Inferior parietal cortex (tissue), 1 donor: ENCODE data around the gene PDE4C.
A peak's percentile ranks its signal among the peaks of the same experiment; 100 is the strongest.
"Not testable (repeated sequence)": the region's sequence is repeated elsewhere in the genome, so short reads cannot be mapped to it uniquely, and the experiment has no call there.

Experiments used
- DNase-seq: peaks from one replicate; pipeline ENCODE4 v3.0.0-alpha.2; 2016; ENCODE audit errors: extremely low spot score

The PDE4C gene

GRCh38 chr19:18223860-18224524, 2.2 kb downstream of the PDE4C start:
- peak; percentile 27 for DNase-seq

DNA sequence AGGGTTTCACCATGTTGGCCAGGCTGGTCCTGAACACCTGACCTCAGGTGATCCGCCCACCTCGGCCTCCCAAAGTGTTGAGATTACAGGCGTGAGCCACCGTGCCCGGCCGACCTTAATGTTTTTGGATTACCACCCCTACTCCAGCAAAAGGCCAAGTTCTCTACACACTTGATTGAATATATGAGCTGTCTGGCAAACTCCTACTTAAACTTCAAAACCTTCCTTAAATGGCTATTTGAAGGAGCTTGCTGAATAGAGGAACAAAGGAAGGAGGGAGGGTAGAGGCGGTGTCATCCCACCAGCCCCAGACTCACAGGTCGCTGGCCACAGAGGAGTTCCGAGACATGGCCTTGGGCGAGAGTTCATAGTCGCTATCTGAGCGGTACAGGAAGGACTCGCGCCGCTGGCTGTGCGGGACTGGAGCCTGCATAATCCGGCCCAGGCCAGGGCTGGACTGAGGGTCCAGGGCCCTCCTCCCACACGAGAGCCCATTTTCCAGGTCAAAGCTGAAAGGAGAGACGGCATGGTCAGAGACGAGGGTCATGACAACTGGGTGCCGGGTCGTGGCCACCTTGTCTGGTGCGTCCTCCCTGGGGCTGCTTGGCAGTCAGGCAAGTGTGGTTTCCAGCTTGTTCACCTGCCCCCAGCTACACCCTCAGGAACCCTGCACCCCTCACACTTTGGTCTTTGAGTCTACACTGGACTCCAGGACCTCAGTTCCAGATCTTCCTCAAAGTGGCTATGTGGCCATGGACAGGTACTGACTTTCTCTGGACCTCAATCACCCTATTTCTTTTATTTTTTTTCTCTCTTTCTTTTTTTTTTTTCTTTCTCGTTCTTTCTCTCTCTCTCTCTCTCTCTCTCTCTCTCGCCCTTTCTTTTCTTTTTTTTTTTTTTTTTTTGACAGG, 4.2 kb downstream of the PDE4C start:
- DNase-seq, result no peak

GRCh38 chr19:18220632-18221275, 5.5 kb downstream of the PDE4C start:
- no peak for DNase-seq

- DNase-seq, result no peak
These were observed 6.2 kb downstream of the PDE4C start for GRCh38 chr19:18219911-18220631.

DNA sequence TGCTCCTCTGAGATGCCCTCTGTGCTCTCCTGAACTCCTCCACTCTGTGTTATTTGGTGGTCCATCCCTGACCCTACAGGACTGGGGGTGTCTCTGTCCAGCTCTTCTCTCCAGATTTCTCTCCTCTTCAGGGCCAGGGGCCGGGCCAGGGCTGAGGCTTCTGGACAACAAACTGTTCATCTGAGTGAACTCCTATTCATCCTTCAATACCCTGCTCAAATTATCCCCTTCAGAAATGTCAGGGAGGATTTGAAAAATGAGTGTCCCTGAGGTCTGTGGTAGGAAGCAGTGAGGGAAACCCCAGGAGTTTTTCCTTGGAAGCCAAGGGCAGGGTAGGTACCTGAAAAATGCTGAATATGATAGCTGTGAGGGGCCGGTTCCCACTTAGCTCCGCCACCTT, 7.6 kb downstream of the PDE4C start:
- no peak for DNase-seq

GRCh38 chr19:18218159-18218558, 8.1 kb downstream of the PDE4C start:
- DNase-seq, result no peak

GRCh38 chr19:18216789-18217188, 9.4 kb downstream of the PDE4C start:
- DNase-seq, result no peak

GRCh38 chr19:18214779-18215433, 11.3 kb downstream of the PDE4C start:
- no peak for DNase-seq

DNA sequence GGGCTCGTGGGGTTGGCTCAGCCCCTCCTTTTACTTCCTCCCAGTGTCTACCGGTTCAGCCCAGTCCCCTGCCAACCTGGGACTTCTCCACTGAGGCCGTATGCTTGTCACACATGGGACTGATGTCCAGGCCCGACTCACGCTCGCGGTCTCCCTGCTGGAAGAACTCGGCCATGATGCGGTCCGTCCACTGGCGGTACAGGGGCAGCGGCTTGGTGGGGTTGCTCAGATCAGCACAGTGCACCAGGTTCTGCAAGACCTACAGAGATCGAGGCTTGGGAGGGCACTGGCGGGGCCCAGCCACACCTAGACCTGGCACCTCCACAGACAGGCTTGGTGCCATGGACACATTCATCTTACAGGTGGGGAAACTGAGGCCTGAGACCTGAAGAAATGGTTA, 14.6 kb downstream of the PDE4C start:
- DNase-seq, result no peak

GRCh38 chr19:18209912-18210311, 16.3 kb downstream of the PDE4C start:
- DNase-seq, result not testable (repeated sequence)

- DNase-seq, result no peak
These were observed 17.9 kb downstream of the PDE4C start for GRCh38 chr19:18208098-18208951.

GRCh38 chr19:18206018-18206417, 20.2 kb downstream of the PDE4C start:
- DNase-seq, result no peak

DNA sequence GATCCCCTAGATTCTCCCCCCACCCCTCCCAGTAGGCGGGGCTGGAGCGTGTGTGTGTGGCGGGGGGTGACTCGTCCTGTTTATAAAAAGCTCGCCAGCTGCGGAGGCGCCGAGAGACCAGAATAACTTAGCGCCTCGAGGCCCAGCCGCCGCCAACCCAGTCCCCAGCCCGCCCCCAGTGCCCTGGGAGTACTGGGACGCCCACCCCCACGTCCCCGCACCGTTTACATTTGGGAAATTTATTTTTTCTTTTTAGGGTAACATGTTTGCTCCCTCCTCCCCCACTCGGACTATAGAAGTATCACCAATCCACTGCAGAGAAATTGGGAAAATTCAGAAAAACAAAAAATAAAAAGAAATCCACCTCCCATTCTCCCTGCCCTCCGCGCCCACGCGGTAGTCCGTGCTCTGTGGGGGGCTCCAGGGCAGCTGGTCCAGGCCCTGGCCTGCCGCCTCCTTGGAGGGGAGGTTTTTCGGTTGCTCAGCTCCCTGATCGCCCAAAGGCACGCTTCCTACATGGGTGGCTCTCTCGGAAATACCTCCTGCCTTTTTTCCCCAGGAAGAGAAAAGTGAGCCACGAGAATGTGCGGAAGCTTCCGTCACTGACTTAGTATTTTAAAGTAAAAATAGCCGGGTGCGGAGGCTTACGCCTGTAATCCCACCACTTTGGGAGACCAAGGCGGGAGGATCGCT, 20.9 kb downstream of the PDE4C start:
- peak; percentile 74 for DNase-seq

DNA sequence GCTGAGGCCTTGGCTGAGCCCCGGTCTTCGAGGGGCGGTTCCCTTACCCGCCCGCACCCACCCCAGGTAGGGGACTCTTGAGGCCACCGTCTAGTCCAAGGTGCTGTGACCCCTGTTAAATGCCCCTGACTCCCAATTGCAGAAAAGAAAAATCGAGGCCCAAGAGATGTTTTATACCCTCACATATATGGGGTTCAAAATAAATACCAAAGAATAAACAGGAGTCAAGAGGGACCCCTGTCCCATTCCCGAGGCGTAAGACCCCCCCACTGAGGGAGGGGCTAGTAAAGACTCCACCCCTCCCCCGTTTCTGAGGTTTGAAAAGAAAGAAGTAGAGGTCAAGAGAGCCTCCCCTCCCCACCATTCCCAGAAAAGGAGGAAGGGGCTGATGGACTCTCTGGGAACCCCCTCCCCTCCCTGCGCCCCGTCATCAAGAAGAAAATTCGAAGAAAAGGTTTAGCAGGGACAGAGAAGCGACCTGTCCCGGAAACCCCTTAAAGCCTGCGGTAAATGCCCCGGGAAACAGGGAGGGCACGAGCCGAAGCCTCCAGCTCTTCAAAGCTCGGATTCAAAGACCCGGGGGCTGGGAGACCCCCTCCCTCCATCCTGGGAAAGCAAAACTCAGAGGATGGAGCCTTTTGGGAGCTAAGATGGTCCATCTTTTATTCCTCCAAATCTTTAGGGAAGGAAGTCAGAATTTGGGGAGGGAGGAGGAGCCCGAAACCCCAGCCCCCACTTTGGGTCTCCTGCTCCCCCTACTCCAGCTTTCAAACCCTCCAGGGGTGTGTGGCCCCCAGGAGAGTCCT, 21.6 kb downstream of the PDE4C start:
- no peak for DNase-seq

DNA sequence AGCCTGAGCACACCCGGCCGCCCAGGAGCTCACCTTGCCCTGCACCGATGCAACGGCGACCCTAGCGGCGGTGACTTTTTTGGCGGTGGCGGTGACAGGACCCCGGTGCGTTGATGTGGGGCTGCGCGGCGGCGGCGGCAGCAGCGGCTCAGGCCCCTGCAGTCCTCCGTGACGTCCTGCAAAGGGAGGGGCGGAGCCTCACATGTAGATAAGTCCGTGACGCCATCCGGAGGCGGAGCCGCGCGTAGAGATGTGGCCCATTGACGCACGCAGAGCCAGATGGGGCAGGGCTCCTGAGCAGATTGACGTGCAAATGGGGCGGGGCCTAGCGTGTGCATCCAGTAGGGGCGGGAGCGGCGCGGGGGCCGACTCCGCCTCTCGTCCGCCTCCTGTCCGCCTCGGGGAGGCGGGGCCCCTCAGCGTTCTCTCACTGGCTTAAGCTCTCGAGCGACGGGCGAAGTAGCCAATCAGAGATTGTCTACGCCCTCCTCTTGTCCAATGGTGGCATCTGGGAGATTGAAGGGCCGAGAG, 22.3 kb downstream of the PDE4C start, which contains the start of gene RAB3A:
Gene RAB3A, minus strand, starts transcription at position 180 of the 531 bp plus-strand sequence. CDS start 1,302 bp downstream, outside the sequence.
- peak; percentile 100 for DNase-seq

DNA sequence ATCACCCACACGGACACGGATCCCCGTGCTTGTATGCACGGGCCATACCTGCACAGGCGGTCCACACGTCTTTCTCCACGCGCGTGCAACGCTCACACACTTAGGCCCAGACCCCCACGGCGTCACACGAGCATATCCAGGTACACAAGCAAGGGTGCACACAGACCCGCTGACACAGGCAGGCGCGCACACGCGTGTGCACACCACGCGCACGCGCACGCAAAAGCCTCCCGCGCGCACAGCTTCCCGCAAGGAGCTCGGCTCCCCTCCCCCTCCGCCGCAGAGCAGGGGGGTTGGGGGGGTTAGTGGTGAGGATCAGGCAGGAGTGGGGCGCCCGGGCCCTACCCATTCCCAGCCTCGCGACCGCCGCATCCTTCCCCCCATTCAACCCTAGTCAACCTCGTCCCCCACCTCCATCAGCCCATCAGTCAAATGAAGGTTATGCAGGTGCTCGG, 22.8 kb downstream of the PDE4C start:
- DNase-seq, result peak; percentile 40

GRCh38 chr19:18202778-18203407, 23.3 kb downstream of the PDE4C start:
- peak; percentile 42 for DNase-seq

- DNase-seq, result no peak
These were observed 23.9 kb downstream of the PDE4C start for GRCh38 chr19:18202397-18202777.
